HEK293 (cell line): ENCODE results near the gene ATAD1.
"Not testable (repeated sequence)": the region's sequence is repeated elsewhere in the genome, so short reads cannot be mapped to it uniquely, and the experiment has no call there.

Source experiments
- CTCF ChIA-PET: fragments of 350-600 bp; formaldehyde crosslinking; extraction: SDS; loops from one replicate; lab custom pipeline; 2021; ENCODE audit warnings: antibody characterized with exemption; lab: Yijun Ruan, JAX
- POLR2A ChIA-PET: fragments of 300-600 bp; formaldehyde crosslinking; extraction: SDS; loops from one replicate; lab custom pipeline; 2020; ENCODE audit warnings: antibody characterized with exemption, inconsistent platforms; lab: Yijun Ruan, JAX
- H3K27ac ChIP-seq: fragments of 200-500 bp; sonication (Bioruptor generic); 2 replicates; pipeline ENCODE4 v1.5.1; 2014; ENCODE audit warnings: low read depth, low read length, control low read depth, inconsistent platforms; ENCODE audit errors: extremely low read depth
- H3K36me3 ChIP-seq, 2 experiments: fragments of 200-500 bp in 1 of 2; sonication (Bioruptor generic) in 1 of 2; 1 replicate in 1 of 2; 2 replicates in 1 of 2; pipeline ENCODE4 v1.5.1; 2014 to 2017; ENCODE audit warnings: inconsistent platforms in 2 of 2, low read length in 2 of 2; ENCODE audit not compliant: control insufficient read depth in 2 of 2, insufficient read depth in 1 of 2
- H3K4me1 ChIP-seq: fragments of 200-500 bp; sonication (Bioruptor generic); 2 replicates; pipeline ENCODE4 v1.5.1; 2014; ENCODE audit warnings: mild to moderate bottlenecking, low read length, inconsistent platforms; ENCODE audit not compliant: control insufficient read depth, insufficient read depth
- H3K4me3 ChIP-seq: 2 replicates; pipeline ENCODE4 v1.5.1; 2011; ENCODE audit warnings: low read depth, mild to moderate bottlenecking, control low read depth, low read length, moderate library complexity
- H3K9me3 ChIP-seq: fragments of 200-500 bp; sonication (Bioruptor generic); 2 replicates; pipeline ENCODE4 v1.5.1; 2014; ENCODE audit warnings: low read depth, low read length, inconsistent platforms; ENCODE audit not compliant: control insufficient read depth, insufficient read depth
- IKZF3 ChIP-seq: fragments of 450-650 bp; IDR thresholded peaks from 2 replicates; pipeline ENCODE4 v1.5.0; 2018; ENCODE audit warnings: missing biosample characterization, mild to moderate bottlenecking, missing genetic modification characterization, moderate library complexity
- SP7 ChIP-seq: fragments of 450-650 bp; formaldehyde crosslinking; IDR thresholded peaks from 2 replicates; pipeline ENCODE4 v1.5.1; 2016; ENCODE audit warnings: missing biosample characterization, missing genetic modification characterization
- YY2 ChIP-seq: fragments of 450-650 bp; formaldehyde crosslinking; IDR thresholded peaks from 2 replicates; pipeline ENCODE4 v1.5.1; 2016; ENCODE audit warnings: missing biosample characterization, missing genetic modification characterization
- ZEB2 ChIP-seq: fragments of 450-650 bp; formaldehyde crosslinking; IDR thresholded peaks from 2 replicates; pipeline ENCODE4 v1.5.1; 2016; ENCODE audit warnings: missing biosample characterization, missing genetic modification characterization
- ZFHX2 ChIP-seq: fragments of 450-650 bp; formaldehyde crosslinking; conservative IDR thresholded peaks from 2 replicates; pipeline ENCODE4 v1.5.1; 2016; ENCODE audit warnings: missing biosample characterization, missing genetic modification characterization
- ZNF114 ChIP-seq: fragments of 450-650 bp; formaldehyde crosslinking; IDR thresholded peaks from 2 replicates; pipeline ENCODE4 v1.5.0; 2017; ENCODE audit warnings: missing biosample characterization, missing genetic modification characterization
- ZNF157 ChIP-seq: fragments of 450-650 bp; formaldehyde crosslinking; IDR thresholded peaks from 2 replicates; pipeline ENCODE4 v1.5.1; 2016; ENCODE audit warnings: missing biosample characterization, missing genetic modification characterization
- ZNF596 ChIP-seq: fragments of 450-650 bp; IDR thresholded peaks from 2 replicates; pipeline ENCODE4 v1.5.0; 2018; ENCODE audit warnings: missing biosample characterization, mild to moderate bottlenecking, missing genetic modification characterization, moderate library complexity
- ZNF664 ChIP-seq: fragments of 450-650 bp; formaldehyde crosslinking; IDR thresholded peaks from 2 replicates; pipeline ENCODE4 v1.5.1; 2016; ENCODE audit warnings: missing biosample characterization, missing genetic modification characterization
- ZNF792 ChIP-seq: fragments of 450-650 bp; formaldehyde crosslinking; IDR thresholded peaks from 2 replicates; pipeline ENCODE4 v1.5.1; 2016; ENCODE audit warnings: missing biosample characterization, missing genetic modification characterization
- ZXDB ChIP-seq: fragments of 450-650 bp; formaldehyde crosslinking; IDR thresholded peaks from 2 replicates; pipeline ENCODE4 v1.5.1; 2016; ENCODE audit warnings: missing biosample characterization, missing genetic modification characterization
- TF ChIP-seq, protein P1 (sequence below): sonication (generic); formaldehyde crosslinking; IDR thresholded peaks from 2 replicates; pipeline ENCODE4 v1.8.1; 2022; ENCODE audit warnings: mild to moderate bottlenecking, moderate library complexity, missing genetic modification reagents
- TF ChIP-seq, protein P2 (sequence below): fragments of 450-650 bp; formaldehyde crosslinking; IDR thresholded peaks from 2 replicates; pipeline ENCODE4 v1.5.1; 2017; ENCODE audit warnings: missing biosample characterization, missing genetic modification characterization

ATAD1 gene

DNA sequence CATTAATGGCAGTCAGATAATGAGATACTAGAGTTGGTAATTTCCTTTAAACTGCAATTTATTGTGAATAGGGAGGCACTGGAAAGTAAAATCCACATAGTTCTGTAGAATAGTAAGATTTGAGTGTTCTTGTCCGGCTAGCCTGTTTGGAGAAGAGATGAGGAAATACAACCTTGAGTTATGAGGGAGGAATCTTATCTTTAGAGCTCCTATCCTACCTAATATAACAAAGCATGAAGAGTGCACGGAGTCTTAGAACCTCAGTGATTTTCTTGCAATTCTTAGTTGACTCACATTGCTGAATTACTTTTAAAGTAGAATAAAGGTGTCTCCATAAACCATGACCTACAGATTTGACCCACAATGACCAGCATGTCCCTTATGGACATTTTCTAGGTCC lies 73.4 kb downstream of the ATAD1 start:
- no peaks in the 10 kb centered on the region for H3K4me1 ChIP-seq
- H3K36me3 ChIP-seq, result peaks cover 0 to 22% of the 10 kb centered on the region in 2 experiments; a peak in 2 of 3 replicates
- CTCF ChIA-PET, result no interaction called here
- no peak for TF ChIP-seq IKZF3 (tag by site-specific recombination)
- no peaks in the 10 kb centered on the region for H3K9me3 ChIP-seq
- POLR2A ChIA-PET, result no interaction called here
- H3K27ac ChIP-seq, result no peak overlapping the region
- H3K4me3 ChIP-seq, result no peak overlapping the region

DNA sequence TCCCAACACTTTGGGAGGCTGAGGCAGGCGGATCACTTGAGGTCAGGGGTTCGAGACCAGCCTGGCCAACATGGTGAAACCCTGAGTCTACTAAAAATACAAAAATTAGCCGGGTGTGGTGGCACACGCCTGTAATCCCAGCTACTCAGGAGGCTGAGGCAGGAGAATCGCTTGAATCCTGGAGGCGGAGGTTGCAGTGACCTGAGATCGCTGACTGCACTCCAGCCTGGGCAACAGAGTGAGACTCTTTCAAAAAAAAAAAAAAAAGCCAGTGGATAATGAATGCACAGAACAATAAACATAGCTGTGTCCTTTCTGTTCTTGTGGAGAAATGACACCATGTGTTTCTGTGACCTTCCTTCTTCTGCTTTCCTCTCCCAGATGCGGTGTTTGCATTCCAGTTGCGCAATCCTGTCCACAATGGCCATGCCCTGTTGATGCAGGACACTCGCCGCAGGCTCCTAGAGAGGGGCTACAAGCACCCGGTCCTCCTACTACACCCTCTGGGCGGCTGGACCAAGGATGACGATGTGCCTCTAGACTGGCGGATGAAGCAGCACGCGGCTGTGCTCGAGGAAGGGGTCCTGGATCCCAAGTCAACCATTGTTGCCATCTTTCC lies 74.9 kb downstream of the ATAD1 start:
- H3K4me3 ChIP-seq, H3K27ac ChIP-seq, H3K4me1 ChIP-seq, H3K9me3 ChIP-seq: not testable (repeated sequence)
- POLR2A ChIA-PET, result interaction anchor here (0.7 kb wide), 1 partner anchor 71 kb away, joined by 5 read pairs; no protein-coding TSS in a partner anchor
- peaks cover 0 to 22% of the 10 kb centered on the region in 2 experiments; a peak in 2 of 3 replicates for H3K36me3 ChIP-seq
- CTCF ChIA-PET, result interaction anchor here (0.7 to 1.2 kb wide), 2 partner anchors 19 to 119 kb away, joined by 3 read pairs; no protein-coding TSS in a partner anchor

DNA sequence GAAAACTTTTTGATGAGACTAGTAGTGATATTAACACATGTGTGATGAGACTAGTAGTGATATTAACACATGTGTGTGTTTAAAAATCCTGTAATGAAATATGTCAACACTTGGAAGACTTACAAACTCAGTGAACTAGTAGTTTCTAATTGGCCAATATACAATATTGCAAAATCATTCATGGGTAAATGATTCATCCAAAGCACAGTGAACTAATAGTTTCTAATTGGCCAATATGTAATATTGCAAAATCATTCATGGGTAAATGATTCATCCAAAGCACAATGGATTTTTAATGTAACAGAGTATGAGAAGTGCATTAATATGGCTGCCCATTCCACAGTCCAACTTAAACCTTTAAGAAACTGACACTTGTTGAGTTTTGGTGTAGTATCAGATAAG lies 77.8 kb downstream of the ATAD1 start:
- H3K4me3 ChIP-seq, result no peak overlapping the region
- CTCF ChIA-PET, result interaction anchor here (1.0 to 1.5 kb wide), 4 partner anchors 11 to 114 kb away, joined by 3 to 5 read pairs (median 4); no protein-coding TSS in a partner anchor
- H3K36me3 ChIP-seq, result peaks cover 0 to 17% of the 10 kb centered on the region in 2 experiments; a peak in 2 of 3 replicates
- POLR2A ChIA-PET, result no interaction called here
- no peak overlapping the region for H3K27ac ChIP-seq
- TF ChIP-seq ZEB2 (tag by site-specific recombination) (no peak), ZNF157 (no peak)
- no peaks in the 10 kb centered on the region for H3K4me1 ChIP-seq
- no peaks in the 10 kb centered on the region for H3K9me3 ChIP-seq

DNA sequence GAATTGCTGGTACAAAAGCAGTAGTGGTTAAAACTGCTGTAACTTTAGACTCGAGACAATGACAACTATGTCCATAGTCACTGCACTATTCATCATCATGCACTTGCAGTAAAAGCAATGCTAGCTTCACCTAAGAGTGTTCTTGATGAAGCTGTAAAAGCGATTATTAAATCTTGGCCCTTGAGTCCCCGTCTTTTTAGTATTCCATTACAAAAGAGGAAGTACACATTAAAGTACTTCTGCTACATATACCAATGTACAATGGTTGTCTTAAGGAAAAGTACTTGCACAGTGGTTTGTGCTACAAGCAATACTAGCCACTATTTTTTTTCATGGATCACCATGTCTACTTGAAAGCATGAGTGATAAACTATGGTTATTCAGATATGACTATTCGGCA lies 78.3 kb downstream of the ATAD1 start:
- no peak for TF ChIP-seq SP7 (tag by site-specific recombination)
- no peak for TF ChIP-seq ZFHX2
- no peak for TF ChIP-seq ZXDB (tag by site-specific recombination)
- TF ChIP-seq, protein P1, sequence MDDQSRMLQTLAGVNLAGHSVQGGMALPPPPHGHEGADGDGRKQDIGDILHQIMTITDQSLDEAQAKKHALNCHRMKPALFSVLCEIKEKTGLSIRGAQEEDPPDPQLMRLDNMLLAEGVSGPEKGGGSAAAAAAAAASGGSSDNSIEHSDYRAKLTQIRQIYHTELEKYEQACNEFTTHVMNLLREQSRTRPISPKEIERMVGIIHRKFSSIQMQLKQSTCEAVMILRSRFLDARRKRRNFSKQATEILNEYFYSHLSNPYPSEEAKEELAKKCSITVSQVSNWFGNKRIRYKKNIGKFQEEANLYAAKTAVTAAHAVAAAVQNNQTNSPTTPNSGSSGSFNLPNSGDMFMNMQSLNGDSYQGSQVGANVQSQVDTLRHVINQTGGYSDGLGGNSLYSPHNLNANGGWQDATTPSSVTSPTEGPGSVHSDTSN (CRISPR knock-in tag), result no peak
- no peak for TF ChIP-seq ZNF114
- TF ChIP-seq, protein P2, sequence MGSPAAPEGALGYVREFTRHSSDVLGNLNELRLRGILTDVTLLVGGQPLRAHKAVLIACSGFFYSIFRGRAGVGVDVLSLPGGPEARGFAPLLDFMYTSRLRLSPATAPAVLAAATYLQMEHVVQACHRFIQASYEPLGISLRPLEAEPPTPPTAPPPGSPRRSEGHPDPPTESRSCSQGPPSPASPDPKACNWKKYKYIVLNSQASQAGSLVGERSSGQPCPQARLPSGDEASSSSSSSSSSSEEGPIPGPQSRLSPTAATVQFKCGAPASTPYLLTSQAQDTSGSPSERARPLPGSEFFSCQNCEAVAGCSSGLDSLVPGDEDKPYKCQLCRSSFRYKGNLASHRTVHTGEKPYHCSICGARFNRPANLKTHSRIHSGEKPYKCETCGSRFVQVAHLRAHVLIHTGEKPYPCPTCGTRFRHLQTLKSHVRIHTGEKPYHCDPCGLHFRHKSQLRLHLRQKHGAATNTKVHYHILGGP (tag by site-specific recombination), result no peak
- no peak for TF ChIP-seq YY2 (tag by site-specific recombination)
- no peak for TF ChIP-seq ZNF664
- TF ChIP-seq ZNF596 (tag by site-specific recombination), result no peak
- no peak for TF ChIP-seq ZNF792 (tag by site-specific recombination)
- Histone ChIP-seq H3K9me3 (no peaks in the 10 kb centered on the region), H3K4me3 (no peak overlapping the region), H3K4me1 (peaks cover 4% of the 10 kb centered on the region; the same call in 1 of the 2 replicates), H3K27ac (no peak overlapping the region), H3K36me3 (peaks cover 0 to 12% of the 10 kb centered on the region in 2 experiments; a peak in 2 of 3 replicates)
- CTCF ChIA-PET, result interaction anchor here (1.0 to 1.5 kb wide), 3 partner anchors 82 to 113 kb away, joined by 3 to 5 read pairs (median 4); no protein-coding TSS in a partner anchor
- POLR2A ChIA-PET, result no interaction called here
